H1 (cell line): ENCODE results near the gene LEKR1. TPM values are rescaled to one million over a fixed set of nuclear protein-coding genes. Genes with fewer than 3 reads are reported as not detected.

ENCODE experiments used
- CTCF ChIA-PET: fragments of 300-600 bp; sonication (Branson Sonifier 250); formaldehyde crosslinking; loops from one replicate; lab custom pipeline; 2021; ENCODE audit not compliant: partially characterized antibody; lab: Charles Lee
- POLR2A ChIA-PET: fragments of 300-600 bp; sonication (Branson Sonifier 250); formaldehyde crosslinking; loops from one replicate; lab custom pipeline; 2021; ENCODE audit warnings: inconsistent platforms; ENCODE audit not compliant: partially characterized antibody; lab: Charles Lee
- DNase-seq, 2 experiments: peaks; one replicate each; pipeline versions ENCODE4 v3.0.0 to v3.0.0-alpha.2; 2010 to 2022; ENCODE audit warnings: low spot score in 2 of 2, low read depth in 1 of 2, mixed read lengths in 1 of 2
- FAIRE-seq: peaks from 2 replicates; lab custom pipeline; 2011; peaks lifted over from hg19 to GRCh38; lab: Jason Lieb, UNC
- H2AFZ ChIP-seq: 2 replicates; pipeline ENCODE4 v1.8.1; 2012; ENCODE audit warnings: low read length, inconsistent platforms
- H2AK5ac ChIP-seq: 2 replicates; pipeline ENCODE4 v1.6.1; 2013; ENCODE audit warnings: low read depth, low read length
- H2BK120ac ChIP-seq: replicated peaks from 2 replicates; pipeline ENCODE3; 2013; ENCODE audit warnings: low read depth, low read length, inconsistent platforms
- H2BK12ac ChIP-seq: 2 replicates; pipeline ENCODE4 v1.6.1; 2013; ENCODE audit warnings: low read depth, low read length
- H2BK15ac ChIP-seq: 2 replicates; pipeline ENCODE4 v1.6.1; 2013; ENCODE audit warnings: low read length
- H2BK20ac ChIP-seq: 2 replicates; pipeline ENCODE4 v1.6.1; 2013; ENCODE audit warnings: low read length
- H2BK5ac ChIP-seq: 2 replicates; pipeline ENCODE4 v1.6.1; 2013; ENCODE audit warnings: low read depth, low read length
- H3K14ac ChIP-seq: 2 replicates; pipeline ENCODE4 v1.6.1; 2013; ENCODE audit warnings: inconsistent platforms; ENCODE audit not compliant: insufficient read length
- H3K18ac ChIP-seq: 2 replicates; pipeline ENCODE4 v1.6.1; 2013; ENCODE audit warnings: low read length; ENCODE audit errors: extremely low read depth
- H3K23ac ChIP-seq: 2 replicates; pipeline ENCODE4 v1.6.1; 2013; ENCODE audit warnings: inconsistent platforms; ENCODE audit not compliant: insufficient read length
- H3K23me2 ChIP-seq: 2 replicates; pipeline ENCODE4 v1.6.1; 2013; ENCODE audit warnings: low read depth, low read length
- H3K27ac ChIP-seq: 2 replicates; pipeline ENCODE4 v1.6.1; 2011; ENCODE audit warnings: low read depth, low read length, inconsistent platforms
- H3K27me3 ChIP-seq, 4 experiments: replicated peaks in 1 of 4; 1 replicate in 1 of 4; 2 replicates in 3 of 4; pipeline versions ENCODE4 v1.6.1 to v1.8.1; 2011 to 2013; ENCODE audit warnings: low read length in 3 of 4, mild to moderate bottlenecking in 3 of 4, inconsistent platforms in 2 of 4, mixed read lengths in 2 of 4, moderate library complexity in 1 of 4; ENCODE audit not compliant: control insufficient read depth in 3 of 4, insufficient read depth in 3 of 4; ENCODE audit errors: extremely low read depth in 1 of 4
- H3K36me3 ChIP-seq, 4 experiments: 2 replicates each; pipeline versions ENCODE4 v1.6.1 to v1.8.1; 2011 to 2013; ENCODE audit warnings: mild to moderate bottlenecking in 4 of 4, low read length in 3 of 4, moderate library complexity in 2 of 4, control low read depth in 1 of 4, inconsistent platforms in 1 of 4; ENCODE audit not compliant: insufficient read depth in 4 of 4, control insufficient read depth in 2 of 4
- H3K4ac ChIP-seq: replicated peaks from 2 replicates; pipeline ENCODE3; 2013; ENCODE audit warnings: low read length, low read depth, mixed read lengths, inconsistent platforms; ENCODE audit not compliant: insufficient read length
- H3K4me1 ChIP-seq, 4 experiments: replicated peaks in 1 of 4; 1 replicate in 1 of 4; 2 replicates in 3 of 4; pipeline versions ENCODE4 v1.6.1 to v1.8.1; 2011 to 2013; ENCODE audit warnings: low read length in 3 of 4, inconsistent platforms in 2 of 4, mixed read lengths in 1 of 4; ENCODE audit not compliant: insufficient read depth in 4 of 4, control insufficient read depth in 3 of 4
- H3K4me2 ChIP-seq, 2 experiments: 2 replicates each; pipeline versions ENCODE4 v1.6.1 to v1.8.1; 2011 to 2013; ENCODE audit warnings: low read depth in 2 of 2, low read length in 2 of 2, control low read depth in 1 of 2, inconsistent platforms in 1 of 2, mild to moderate bottlenecking in 1 of 2; ENCODE audit not compliant: insufficient read depth in 1 of 2
- H3K4me3 ChIP-seq, 4 experiments: fragments of 200-600, 300-600 bp in 1 of 4; sonication (generic), shearing (Covaris generic), sonication (Bioruptor Twin) in 1 of 4; 2 replicates each; pipeline versions ENCODE4 v1.5.1 to v1.8.1; 2011 to 2016; ENCODE audit warnings: low read length in 4 of 4, low read depth in 3 of 4, control low read depth in 2 of 4, inconsistent platforms in 2 of 4, mild to moderate bottlenecking in 2 of 4, mixed read lengths in 1 of 4, moderate library complexity in 1 of 4; ENCODE audit not compliant: insufficient read depth in 2 of 4; ENCODE audit errors: extremely low read depth in 1 of 4
- H3K56ac ChIP-seq: replicated peaks from 2 replicates; pipeline ENCODE3; 2013; ENCODE audit warnings: low read depth, mild to moderate bottlenecking, mixed read lengths, low read length, inconsistent platforms; ENCODE audit not compliant: insufficient read length
- H3K79me1 ChIP-seq: 2 replicates; pipeline ENCODE4 v1.6.1; 2013; ENCODE audit warnings: low read depth, low read length, control low read depth
- H3K79me2 ChIP-seq, 2 experiments: 2 replicates each; pipeline versions ENCODE4 v1.6.1 to v1.8.1; 2012 to 2013; ENCODE audit warnings: low read length in 2 of 2, mild to moderate bottlenecking in 2 of 2, inconsistent platforms in 1 of 2; ENCODE audit not compliant: insufficient read depth in 2 of 2, control insufficient read depth in 1 of 2
- H3K9ac ChIP-seq, 4 experiments: replicated peaks in 1 of 4; 1 replicate in 1 of 4; 2 replicates in 3 of 4; pipeline versions ENCODE4 v1.6.1 to v1.8.1; 2011 to 2013; ENCODE audit warnings: low read depth in 3 of 4, low read length in 3 of 4, control low read depth in 2 of 4, mild to moderate bottlenecking in 2 of 4, moderate library complexity in 2 of 4, inconsistent platforms in 1 of 4; ENCODE audit errors: extremely low read depth in 1 of 4
- H3K9me3 ChIP-seq, 2 experiments: 2 replicates each; pipeline versions ENCODE4 v1.6.1 to v1.8.1; 2012 to 2013; ENCODE audit warnings: mild to moderate bottlenecking in 2 of 2, moderate library complexity in 2 of 2, control low read depth in 1 of 2, inconsistent platforms in 1 of 2, low read depth in 1 of 2, low read length in 1 of 2, mixed read lengths in 1 of 2; ENCODE audit not compliant: insufficient read depth in 2 of 2
- H4K20me1 ChIP-seq, 2 experiments: replicated peaks in 1 of 2; 2 replicates each; pipeline versions ENCODE3 to v1.8.1; 2011 to 2013; ENCODE audit warnings: inconsistent platforms in 2 of 2, low read length in 2 of 2, mild to moderate bottlenecking in 1 of 2; ENCODE audit not compliant: insufficient read depth in 2 of 2, control insufficient read depth in 1 of 2
- H4K5ac ChIP-seq: 2 replicates; pipeline ENCODE4 v1.6.1; 2013; ENCODE audit warnings: low read length, low read depth, mixed read lengths, inconsistent platforms; ENCODE audit not compliant: insufficient read length
- H4K8ac ChIP-seq: 2 replicates; pipeline ENCODE4 v1.8.0; 2013; ENCODE audit warnings: mild to moderate bottlenecking, moderate library complexity, low read length, inconsistent platforms; ENCODE audit not compliant: insufficient read depth; ENCODE audit errors: extremely low read depth
- H4K91ac ChIP-seq: replicated peaks from 2 replicates; pipeline ENCODE3; 2013; ENCODE audit warnings: low read length, mixed read lengths, inconsistent platforms; ENCODE audit not compliant: insufficient read length
- CBX5 ChIP-seq: fragments of 300-800, 300-1000 bp; sonication (generic); IDR thresholded peaks from 2 replicates; pipeline ENCODE4 v1.7.1; 2016; ENCODE audit warnings: antibody characterized with exemption, low read length, low read depth
- CHD2 ChIP-seq: IDR thresholded peaks from 2 replicates; pipeline ENCODE4 v1.6.1; 2012; ENCODE audit warnings: low read length, improper control_type of control experiment
- FOSL1 ChIP-seq: IDR thresholded peaks from 2 replicates; pipeline ENCODE4 v1.6.1; 2011; ENCODE audit warnings: mild to moderate bottlenecking, low read depth, low read length, moderate library complexity; ENCODE audit not compliant: insufficient read depth
- GABPA ChIP-seq: IDR thresholded peaks from 2 replicates; pipeline ENCODE4 v1.6.1; 2011; ENCODE audit warnings: mild to moderate bottlenecking, low read length, moderate library complexity, borderline replicate concordance; ENCODE audit not compliant: insufficient read depth
- JUND ChIP-seq: IDR thresholded peaks from 2 replicates; pipeline ENCODE4 v1.6.1; 2011; ENCODE audit warnings: mild to moderate bottlenecking, improper control_type of control experiment, low read length
- MAFK ChIP-seq: IDR thresholded peaks from 2 replicates; pipeline ENCODE4 v1.6.1; 2012; ENCODE audit warnings: low read depth, mild to moderate bottlenecking, improper control_type of control experiment, low read length
- NANOG ChIP-seq: IDR thresholded peaks from 2 replicates; pipeline ENCODE4 v1.6.1; 2011; ENCODE audit warnings: low read length, low read depth, mild to moderate bottlenecking, inconsistent platforms; ENCODE audit not compliant: insufficient read depth, poor library complexity, severe bottlenecking
- POLR2AphosphoS5 ChIP-seq: IDR thresholded peaks from 2 replicates; pipeline ENCODE4 v1.6.1; 2011; ENCODE audit warnings: low read depth, low read length
- RAD21 ChIP-seq, 2 experiments: IDR thresholded peaks in 1 of 2; conservative IDR thresholded peaks in 1 of 2; 2 replicates each; pipeline ENCODE4 v1.6.1; 2011; ENCODE audit warnings: low read depth in 2 of 2, low read length in 2 of 2, improper control_type of control experiment in 1 of 2, inconsistent platforms in 1 of 2, mild to moderate bottlenecking in 1 of 2, moderate library complexity in 1 of 2
- RNF2 ChIP-seq: fragments of 200-900, 300-1000 bp; sonication (generic); IDR thresholded peaks from 2 replicates; pipeline ENCODE4 v1.7.1; 2016; ENCODE audit warnings: borderline replicate concordance, low read depth, mild to moderate bottlenecking, antibody characterized with exemption, low read length; ENCODE audit not compliant: poor library complexity, severe bottlenecking; ENCODE audit errors: missing control alignments
- SIRT6 ChIP-seq: IDR thresholded peaks from one replicate; pipeline ENCODE4 v1.7.1; 2012; ENCODE audit warnings: low read length, inconsistent platforms
- SRF ChIP-seq: IDR thresholded peaks from 2 replicates; pipeline ENCODE4 v1.6.1; 2011; ENCODE audit warnings: mild to moderate bottlenecking, low read depth, low read length, moderate library complexity
- TBP ChIP-seq: IDR thresholded peaks from 2 replicates; pipeline ENCODE4 v1.6.1; 2011; ENCODE audit warnings: low read depth, low read length, improper control_type of control experiment
- ZNF274 ChIP-seq: IDR thresholded peaks from 2 replicates; pipeline ENCODE4 v1.7.0; 2012; ENCODE audit warnings: low read length, borderline replicate concordance; ENCODE audit errors: extremely low read depth
- whole genome bisulfite sequencing, 2 experiments: shearing (Covaris generic) in 1 of 2; methylation state at CpG; one replicate each; pipeline versions ENCODE4 v1.1.6 to v1.1.7; 2013 to 2015; ENCODE audit warnings: low lambda C conversion rate in 2 of 2, mixed read lengths in 2 of 2, inconsistent platforms in 1 of 2, low coverage in 1 of 2, missing lambda C conversion rate in 1 of 2; ENCODE audit not compliant: insufficient replicate concordance in 2 of 2, insufficient coverage in 1 of 2, insufficient read length in 1 of 2; ENCODE audit errors: extremely low coverage in 1 of 2, missing lambda C conversion rate in 1 of 2; 5-methylcytosine and 5-hydroxymethylcytosine counted together
- polyA plus RNA-seq, 7 experiments: library from polyadenylated mRNA; depleted of rRNA in 3 of 7; stranded (reverse) in 5 of 7; unstranded in 2 of 7; fragments of >200 nt in 5 of 7; fragments of 200-250 nt in 2 of 7; gene quantifications; 1 replicate in 5 of 7; 2 replicates in 1 of 7; 4 replicates in 1 of 7; pipeline versions ENCODE4 v1.2.1 to v1.2.3, GENCODE V29; 2011 to 2013; ENCODE audit warnings: missing spikeins in 2 of 7, mixed read lengths in 2 of 7
- total RNA-seq: library from RNA; stranded (reverse); fragmentation: NEBNext Ultra II Directional; extraction: Animal tissue kit (Norgen Biotek cat#: 25700); gene quantifications from 2 replicates; pipeline ENCODE4 v1.2.1, GENCODE V29; 2021

The LEKR1 gene
- total and polyA plus RNA-seq, 2 of the 8 experiments (the other 6 are each of a cell fraction or from before 2014, with no cell fraction given), result 0.08 TPM; not detected in 1

DNA sequence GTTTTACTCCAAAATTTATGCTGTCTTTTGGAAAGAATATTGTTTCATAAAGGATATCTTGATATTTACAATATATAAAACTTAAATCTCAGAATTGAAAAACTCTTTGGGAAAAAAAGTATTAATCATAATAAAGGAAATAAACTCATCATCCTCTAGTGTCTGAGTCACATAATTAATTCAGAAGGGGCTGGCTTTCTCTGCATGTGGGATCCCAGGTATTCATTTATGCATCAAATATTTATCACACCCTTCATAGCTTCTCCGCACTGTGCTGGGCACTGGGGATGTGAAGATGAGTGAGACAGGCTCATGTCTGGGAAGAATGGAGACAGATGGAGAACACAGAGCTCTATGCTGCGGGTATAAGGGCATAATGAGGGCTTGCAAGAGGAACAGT lies 268.1 kb downstream of the LEKR1 start:
- H4K8ac ChIP-seq, result no peak overlapping the region
- no peak overlapping the region for H2AFZ ChIP-seq
- no peak overlapping the region for H3K23ac ChIP-seq
- H3K18ac ChIP-seq, result no peak overlapping the region
- H3K4me2 ChIP-seq, result no peak overlapping the region
- H3K9me3 ChIP-seq, result no peaks in the 10 kb centered on the region
- peaks cover 1 to 13% (median 5%) of the 10 kb centered on the region in 4 experiments; a peak in 6 of 7 replicates for H3K4me1 ChIP-seq
- no peak for DNase-seq
- H2BK12ac ChIP-seq, result no peak overlapping the region
- H3K23me2 ChIP-seq, result no peaks in the 10 kb centered on the region
- CTCF ChIA-PET, result interaction anchor here (1.8 to 56.4 kb wide), 3 partner anchors 9 to 35 kb away, joined by 4 to 1014 read pairs (median 7); no protein-coding TSS in a partner anchor
- no peaks in the 10 kb centered on the region for H3K36me3 ChIP-seq
- H2BK20ac ChIP-seq, result no peak overlapping the region
- H2AK5ac ChIP-seq, result no peak overlapping the region
- H2BK15ac ChIP-seq, result no peak overlapping the region
- H3K27me3 ChIP-seq, result no peaks in the 10 kb centered on the region
- H2BK5ac ChIP-seq, result no peak overlapping the region
- POLR2A ChIA-PET, result interaction anchor here (1.0 kb wide), 1 partner anchor 10 kb away, joined by 4 read pairs; no protein-coding TSS in a partner anchor
- no peak overlapping the region for H4K5ac ChIP-seq
- H2BK120ac ChIP-seq, result no peak overlapping the region
- H4K91ac ChIP-seq, result no peak overlapping the region
- H4K20me1 ChIP-seq, result no peaks in the 10 kb centered on the region
- no peaks in the 10 kb centered on the region for H3K79me2 ChIP-seq
- H3K56ac ChIP-seq, result no peak overlapping the region
- no peaks in the 10 kb centered on the region for H3K79me1 ChIP-seq
- H3K14ac ChIP-seq, result no peak overlapping the region
- FAIRE-seq, result no peak
- no peak overlapping the region for H3K27ac ChIP-seq
- H3K4me3 ChIP-seq, result no peak overlapping the region
- WGBS, 2 experiments, result 92% methylated on average over 2 of the region's 2 CpGs; no CpG with 5 or more reads in 1 of the 2 experiments
- no peak overlapping the region for H3K9ac ChIP-seq
- H3K4ac ChIP-seq, result no peak overlapping the region
- TF ChIP-seq JUND, result no peak
- no peak for TF ChIP-seq GABPA
- TF ChIP-seq ZNF274, result no peak
- TF ChIP-seq CBX5, result no peak
- no peak for TF ChIP-seq MAFK
- no peak for TF ChIP-seq SIRT6
- no peak for TF ChIP-seq POLR2AphosphoS5
- no peak for TF ChIP-seq RNF2
- no peak for TF ChIP-seq NANOG
- TF ChIP-seq CHD2, result no peak
- no peak for TF ChIP-seq FOSL1
- no peak for TF ChIP-seq TBP
- no peak for TF ChIP-seq SRF
- no peak for TF ChIP-seq RAD21 (IDR thresholded peaks at IDR 0.05 in 1 of 2, conservative IDR thresholded peaks at IDR 0.05 in 1 of 2; ENCODE audit: low read depth in 2 of 2, low read length in 2 of 2)
